ENCODE results near the gene GPR161.

GPR161 gene

GRCh38 chr1:168032029-168032428 is 104.7 kb downstream of the GPR161 start:
- in situ Hi-C loops (cut with HindIII; ENCODE audit: low sequenced_read_pairs), result no loop called here

GRCh38 chr1:168031627-168032026 is 105.1 kb downstream of the GPR161 start:
- DNase-seq (ENCODE audit: low read depth, low spot score), result no peak
- TF ChIP-seq, protein P1, sequence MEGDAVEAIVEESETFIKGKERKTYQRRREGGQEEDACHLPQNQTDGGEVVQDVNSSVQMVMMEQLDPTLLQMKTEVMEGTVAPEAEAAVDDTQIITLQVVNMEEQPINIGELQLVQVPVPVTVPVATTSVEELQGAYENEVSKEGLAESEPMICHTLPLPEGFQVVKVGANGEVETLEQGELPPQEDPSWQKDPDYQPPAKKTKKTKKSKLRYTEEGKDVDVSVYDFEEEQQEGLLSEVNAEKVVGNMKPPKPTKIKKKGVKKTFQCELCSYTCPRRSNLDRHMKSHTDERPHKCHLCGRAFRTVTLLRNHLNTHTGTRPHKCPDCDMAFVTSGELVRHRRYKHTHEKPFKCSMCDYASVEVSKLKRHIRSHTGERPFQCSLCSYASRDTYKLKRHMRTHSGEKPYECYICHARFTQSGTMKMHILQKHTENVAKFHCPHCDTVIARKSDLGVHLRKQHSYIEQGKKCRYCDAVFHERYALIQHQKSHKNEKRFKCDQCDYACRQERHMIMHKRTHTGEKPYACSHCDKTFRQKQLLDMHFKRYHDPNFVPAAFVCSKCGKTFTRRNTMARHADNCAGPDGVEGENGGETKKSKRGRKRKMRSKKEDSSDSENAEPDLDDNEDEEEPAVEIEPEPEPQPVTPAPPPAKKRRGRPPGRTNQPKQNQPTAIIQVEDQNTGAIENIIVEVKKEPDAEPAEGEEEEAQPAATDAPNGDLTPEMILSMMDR (IDR thresholded peaks at IDR 0.05; ENCODE audit: low read depth, low read length), result no peak
- in situ Hi-C loops (cut with HindIII; ENCODE audit: low sequenced_read_pairs), result no loop called here
- H3K4me3 ChIP-seq (ENCODE audit: low read depth, low read length), result no peak overlapping the region

More at GRCh38 chr1:168032029-168032428, 104.7 kb downstream of the GPR161 start:
- H3K4me3 ChIP-seq (ENCODE audit: low read depth, low read length), result no peak overlapping the region
- no peak for DNase-seq (ENCODE audit: low read depth, low spot score)
- TF ChIP-seq, protein P1 (IDR thresholded peaks at IDR 0.05; ENCODE audit: low read depth, low read length), result no peak

- in situ Hi-C loops (cut with HindIII; ENCODE audit: low sequenced_read_pairs), result no loop called here
- TF ChIP-seq, protein P1 (IDR thresholded peaks at IDR 0.05; ENCODE audit: low read depth, low read length), result no peak
- no peak overlapping the region for H3K4me3 ChIP-seq (ENCODE audit: low read depth, low read length)
- DNase-seq (ENCODE audit: low read depth, low spot score), result no peak
Measured at GRCh38 chr1:168031198-168031597, 105.5 kb downstream of the GPR161 start.

Measured in astrocyte of the spinal cord (primary cell).